ENCODE measurements around the gene IRF2BPL. TPM values are rescaled to one million over a fixed set of nuclear protein-coding genes. Genes with fewer than 3 reads are reported as not detected.
A peak's percentile ranks its signal among the peaks of the same experiment; 100 is the strongest.

IRF2BPL gene
- polyA plus RNA-seq (2013): 16.2 TPM

DNA sequence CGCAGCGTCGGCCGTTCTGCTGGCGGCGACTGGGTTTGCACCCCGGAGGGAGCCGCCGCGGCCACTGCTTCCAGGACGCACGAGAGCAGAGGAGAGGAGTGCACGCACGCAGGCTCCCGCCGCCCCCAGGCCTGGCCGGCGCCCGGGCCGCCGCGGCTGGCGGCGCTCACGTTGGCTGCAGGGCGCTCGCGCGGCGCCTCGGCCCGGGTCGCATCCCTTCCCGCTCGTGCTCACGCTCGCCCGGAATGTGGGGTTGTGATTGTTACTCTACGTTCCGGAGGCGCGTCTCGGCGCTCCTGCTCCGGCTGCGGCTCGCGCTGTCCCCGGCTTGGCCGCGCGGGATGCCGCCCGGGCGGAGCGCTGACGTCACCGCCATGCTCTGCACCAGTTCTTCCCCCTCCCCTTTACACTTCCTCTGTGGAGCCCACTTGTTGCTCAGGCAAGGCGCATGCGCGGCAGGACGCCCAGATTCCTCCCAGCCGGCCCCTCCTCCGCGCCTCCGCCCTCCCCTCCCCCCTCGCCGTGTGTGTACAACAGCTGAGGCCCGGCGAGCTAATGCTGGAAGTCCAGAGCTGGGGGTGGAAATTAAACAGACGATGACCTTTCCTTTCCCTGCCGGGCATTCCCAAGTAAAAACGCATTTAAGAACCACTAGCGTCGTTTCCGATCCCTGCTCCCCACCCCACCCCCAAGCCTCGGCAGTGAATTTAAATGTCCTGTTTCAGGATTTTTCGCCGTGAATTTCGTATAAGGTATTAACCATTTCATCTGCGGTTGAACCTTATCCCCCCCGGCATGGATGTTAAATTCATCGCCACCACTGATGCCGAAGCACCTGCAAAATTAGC, at the start of gene IRF2BPL:
IRF2BPL (minus strand) TSS at position 325 of the 848 bp plus-strand sequence. CDS start 916 bp downstream, outside the sequence.
- DNase-seq: peak; percentile 91 to 96 (median 96)
- ChIA-PET POLR2A (interaction anchor here (1.0 to 2.0 kb wide), 8 partner anchors 9 to 75 kb away, joined by 3 to 8 read pairs (median 6); no protein-coding TSS in a partner anchor), CTCF (interaction anchor here (0.6 to 35.8 kb wide), 24 partner anchors 8 to 1451 kb away, joined by 3 to 421 read pairs (median 4); no protein-coding TSS in a partner anchor)
- Histone ChIP-seq H3K27me3 (replicated peaks in 2 of 5; ENCODE audit: control insufficient read depth in 4 of 5, insufficient read depth in 5 of 5, low read length in 4 of 5) (no peaks in the 10 kb centered on the region), H3K9me3 (ENCODE audit: control extremely low read depth in 1 of 5, control insufficient read depth in 4 of 5, insufficient read depth in 2 of 5, low read depth in 1 of 5, low read length in 4 of 5) (no peaks in the 10 kb centered on the region), H3K27ac (ENCODE audit: insufficient read depth in 1 of 2, low read depth in 1 of 2, low read length in 2 of 2, poor library complexity in 1 of 2, severe bottlenecking in 2 of 2) (peak within 1 kb of the TSS; percentile 66 to 85), H3K36me3 (ENCODE audit: control insufficient read depth in 4 of 4, insufficient read depth in 4 of 4, low read length in 3 of 4) (peaks cover 2 to 15% (median 8%) of the 10 kb centered on the region in 4 experiments), H3K4me1 (ENCODE audit: control extremely low read depth in 1 of 4, control insufficient read depth in 4 of 4, insufficient read depth in 4 of 4, low read length in 3 of 4) (peaks cover 2 to 74% (median 56%) of the 10 kb centered on the region in 4 experiments), H3K4me3 (ENCODE audit: control insufficient read depth in 1 of 7, extremely low read depth in 1 of 7, insufficient read depth in 4 of 7, low read depth in 2 of 7, low read length in 6 of 7) (peak within 1 kb of the TSS; percentile 67 to 82 (median 76))
- WGBS (ENCODE audit: insufficient coverage): 1% methylated on average over 51 of the region's 84 CpGs

GRCh38 chr14:77077040-77077439, 48.5 kb upstream of the IRF2BPL start:
- DNase-seq: no peak
- Histone ChIP-seq H3K4me1 (ENCODE audit: control extremely low read depth in 1 of 4, control insufficient read depth in 4 of 4, insufficient read depth in 4 of 4, low read length in 3 of 4) (no peaks in the 10 kb centered on the region), H3K27me3 (replicated peaks in 2 of 5; ENCODE audit: control insufficient read depth in 4 of 5, insufficient read depth in 5 of 5, low read length in 4 of 5) (no peaks in the 10 kb centered on the region), H3K36me3 (ENCODE audit: control insufficient read depth in 4 of 4, insufficient read depth in 4 of 4, low read length in 3 of 4) (no peaks in the 10 kb centered on the region), H3K4me3 (ENCODE audit: control insufficient read depth in 1 of 7, extremely low read depth in 1 of 7, insufficient read depth in 4 of 7, low read depth in 2 of 7, low read length in 6 of 7) (no peak overlapping the region), H3K27ac (ENCODE audit: insufficient read depth in 1 of 2, low read depth in 1 of 2, low read length in 2 of 2, poor library complexity in 1 of 2, severe bottlenecking in 2 of 2) (no peak overlapping the region), H3K9me3 (ENCODE audit: control extremely low read depth in 1 of 5, control insufficient read depth in 4 of 5, insufficient read depth in 2 of 5, low read depth in 1 of 5, low read length in 4 of 5) (peaks cover 0 to 3% (median 3%) of the 10 kb centered on the region in 5 experiments)
- CTCF ChIA-PET: interaction anchor here (0.6 to 20.1 kb wide), 6 partner anchors 9 to 196 kb away, joined by 3 to 791 read pairs (median 4); no protein-coding TSS in a partner anchor
- POLR2A ChIA-PET: interaction anchor here (0.6 kb wide), 1 partner anchor 361 kb away, joined by 5 read pairs; no protein-coding TSS in a partner anchor
- WGBS (ENCODE audit: insufficient coverage): 95% methylated on average over 3 of the region's 3 CpGs

GRCh38 chr14:77076113-77076631, 47.7 kb upstream of the IRF2BPL start:
- no peak for DNase-seq
- ChIA-PET CTCF (interaction anchor here (1.0 to 20.1 kb wide), 5 partner anchors 10 to 195 kb away, joined by 3 to 791 read pairs (median 4); no protein-coding TSS in a partner anchor), POLR2A (interaction anchor here (0.6 kb wide), 1 partner anchor 360 kb away, joined by 5 read pairs; no protein-coding TSS in a partner anchor)
- Histone ChIP-seq H3K4me3 (ENCODE audit: control insufficient read depth in 1 of 7, extremely low read depth in 1 of 7, insufficient read depth in 4 of 7, low read depth in 2 of 7, low read length in 6 of 7) (no peak overlapping the region), H3K27ac (ENCODE audit: insufficient read depth in 1 of 2, low read depth in 1 of 2, low read length in 2 of 2, poor library complexity in 1 of 2, severe bottlenecking in 2 of 2) (no peak overlapping the region), H3K27me3 (replicated peaks in 2 of 5; ENCODE audit: control insufficient read depth in 4 of 5, insufficient read depth in 5 of 5, low read length in 4 of 5) (no peaks in the 10 kb centered on the region), H3K4me1 (ENCODE audit: control extremely low read depth in 1 of 4, control insufficient read depth in 4 of 4, insufficient read depth in 4 of 4, low read length in 3 of 4) (no peaks in the 10 kb centered on the region), H3K9me3 (ENCODE audit: control extremely low read depth in 1 of 5, control insufficient read depth in 4 of 5, insufficient read depth in 2 of 5, low read depth in 1 of 5, low read length in 4 of 5) (peaks cover 0 to 3% (median 3%) of the 10 kb centered on the region in 5 experiments), H3K36me3 (ENCODE audit: control insufficient read depth in 4 of 4, insufficient read depth in 4 of 4, low read length in 3 of 4) (no peaks in the 10 kb centered on the region)
- WGBS (ENCODE audit: insufficient coverage): 85% methylated on average over 3 of the region's 10 CpGs

DNA sequence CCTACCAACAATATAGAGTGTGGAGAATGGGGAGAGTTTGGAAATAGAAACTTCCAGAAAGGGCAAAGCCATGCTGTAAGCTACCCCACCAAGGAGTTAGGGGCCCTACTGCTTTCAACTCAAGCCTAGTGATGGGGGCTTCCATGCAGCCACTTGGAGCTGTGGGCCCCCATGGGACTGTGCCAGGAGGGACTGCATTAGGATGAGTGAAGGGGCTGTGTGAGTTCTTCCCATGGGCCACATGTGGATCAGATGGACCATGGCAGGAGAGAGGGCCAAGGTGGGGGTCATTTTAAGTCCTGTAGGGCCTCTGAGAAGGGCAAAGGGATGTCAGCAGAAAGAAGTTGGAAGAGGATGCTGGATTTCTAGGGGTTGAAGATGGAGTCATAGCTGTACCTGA, 46.5 kb upstream of the IRF2BPL start:
- ChIA-PET CTCF (interaction anchor here (1.1 to 20.1 kb wide), 4 partner anchors 14 to 229 kb away, joined by 3 to 791 read pairs (median 8); no protein-coding TSS in a partner anchor), POLR2A (interaction anchor here (0.6 kb wide), 1 partner anchor 72 kb away, joined by 3 read pairs; no protein-coding TSS in a partner anchor)
- H3K4me1 ChIP-seq (ENCODE audit: control extremely low read depth in 1 of 4, control insufficient read depth in 4 of 4, insufficient read depth in 4 of 4, low read length in 3 of 4): no peaks in the 10 kb centered on the region
- H3K27me3 ChIP-seq (replicated peaks in 2 of 5; ENCODE audit: control insufficient read depth in 4 of 5, insufficient read depth in 5 of 5, low read length in 4 of 5): no peaks in the 10 kb centered on the region
- no peaks in the 10 kb centered on the region for H3K36me3 ChIP-seq (ENCODE audit: control insufficient read depth in 4 of 4, insufficient read depth in 4 of 4, low read length in 3 of 4)
- no peak overlapping the region for H3K4me3 ChIP-seq (ENCODE audit: control insufficient read depth in 1 of 7, extremely low read depth in 1 of 7, insufficient read depth in 4 of 7, low read depth in 2 of 7, low read length in 6 of 7)
- H3K27ac ChIP-seq (ENCODE audit: insufficient read depth in 1 of 2, low read depth in 1 of 2, low read length in 2 of 2, poor library complexity in 1 of 2, severe bottlenecking in 2 of 2): no peak overlapping the region
- no peak for DNase-seq
- peaks cover 0 to 3% (median under 1%) of the 10 kb centered on the region in 5 experiments for H3K9me3 ChIP-seq (ENCODE audit: control extremely low read depth in 1 of 5, control insufficient read depth in 4 of 5, insufficient read depth in 2 of 5, low read depth in 1 of 5, low read length in 4 of 5)

DNA sequence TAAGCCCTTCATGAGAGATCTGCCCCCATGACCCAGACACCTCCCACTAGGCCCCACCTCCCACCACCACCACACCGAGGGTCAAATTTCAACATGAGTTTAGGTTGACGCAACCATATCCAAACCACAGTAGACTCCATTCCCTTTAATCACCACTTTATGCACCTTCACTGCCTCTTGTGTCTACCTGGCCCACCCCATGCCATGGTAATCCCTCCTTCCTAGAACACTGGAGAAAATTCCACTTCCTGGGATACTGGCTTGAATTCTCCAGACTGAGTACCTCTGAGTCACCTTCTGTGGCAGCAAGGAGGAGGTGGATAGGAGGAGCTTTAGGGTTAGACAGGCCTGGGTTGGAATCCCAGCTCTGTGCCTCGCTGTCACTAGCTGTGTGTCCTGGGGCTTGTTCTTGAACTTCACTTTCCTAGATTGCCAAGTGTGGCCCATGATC, 43.5 kb upstream of the IRF2BPL start:
- Histone ChIP-seq H3K9me3 (ENCODE audit: control extremely low read depth in 1 of 5, control insufficient read depth in 4 of 5, insufficient read depth in 2 of 5, low read depth in 1 of 5, low read length in 4 of 5) (peaks cover 0 to 1% (median 0%) of the 10 kb centered on the region in 5 experiments), H3K4me1 (ENCODE audit: control extremely low read depth in 1 of 4, control insufficient read depth in 4 of 4, insufficient read depth in 4 of 4, low read length in 3 of 4) (peaks cover 0 to 3% (median under 1%) of the 10 kb centered on the region in 4 experiments), H3K27ac (ENCODE audit: insufficient read depth in 1 of 2, low read depth in 1 of 2, low read length in 2 of 2, poor library complexity in 1 of 2, severe bottlenecking in 2 of 2) (no peak overlapping the region), H3K27me3 (replicated peaks in 2 of 5; ENCODE audit: control insufficient read depth in 4 of 5, insufficient read depth in 5 of 5, low read length in 4 of 5) (no peaks in the 10 kb centered on the region), H3K4me3 (ENCODE audit: control insufficient read depth in 1 of 7, extremely low read depth in 1 of 7, insufficient read depth in 4 of 7, low read depth in 2 of 7, low read length in 6 of 7) (no peak overlapping the region), H3K36me3 (ENCODE audit: control insufficient read depth in 4 of 4, insufficient read depth in 4 of 4, low read length in 3 of 4) (no peaks in the 10 kb centered on the region)
- POLR2A ChIA-PET: no interaction called here
- CTCF ChIA-PET: interaction anchor here (0.6 to 20.1 kb wide), 13 partner anchors 9 to 209 kb away, joined by 3 to 791 read pairs (median 30); no protein-coding TSS in a partner anchor
- 75% methylated on average over 3 of the region's 3 CpGs for WGBS (ENCODE audit: insufficient coverage)
- no peak for DNase-seq

- Histone ChIP-seq H3K4me3 (ENCODE audit: control insufficient read depth in 1 of 7, extremely low read depth in 1 of 7, insufficient read depth in 4 of 7, low read depth in 2 of 7, low read length in 6 of 7) (no peak overlapping the region), H3K4me1 (ENCODE audit: control extremely low read depth in 1 of 4, control insufficient read depth in 4 of 4, insufficient read depth in 4 of 4, low read length in 3 of 4) (peaks cover 0 to 23% (median 9%) of the 10 kb centered on the region in 4 experiments), H3K27me3 (replicated peaks in 2 of 5; ENCODE audit: control insufficient read depth in 4 of 5, insufficient read depth in 5 of 5, low read length in 4 of 5) (no peaks in the 10 kb centered on the region), H3K36me3 (ENCODE audit: control insufficient read depth in 4 of 4, insufficient read depth in 4 of 4, low read length in 3 of 4) (no peaks in the 10 kb centered on the region), H3K9me3 (ENCODE audit: control extremely low read depth in 1 of 5, control insufficient read depth in 4 of 5, insufficient read depth in 2 of 5, low read depth in 1 of 5, low read length in 4 of 5) (peaks cover 0 to 1% (median 0%) of the 10 kb centered on the region in 5 experiments), H3K27ac (ENCODE audit: insufficient read depth in 1 of 2, low read depth in 1 of 2, low read length in 2 of 2, poor library complexity in 1 of 2, severe bottlenecking in 2 of 2) (no peak overlapping the region)
- 94% methylated on average over 6 of the region's 7 CpGs for WGBS (ENCODE audit: insufficient coverage)
- CTCF ChIA-PET: interaction anchor here (1.0 to 20.1 kb wide), 29 partner anchors 9 to 363 kb away, joined by 3 to 791 read pairs (median 8); partner anchors contain the start of genes CIPC and IRF2BPL
- DNase-seq: no peak
- POLR2A ChIA-PET: no interaction called here
Observed at GRCh38 chr14:77069551-77069950, 41.0 kb upstream of the IRF2BPL start.
